NCI-H748 (cell line): ENCODE data around the gene KBTBD8.

Experiments used
- DNase-seq: peaks from one replicate; lab custom pipeline; 2025; ENCODE audit not compliant: unreplicated experiment; lab: John Stamatoyannopoulos, UW

Gene KBTBD8

DNA sequence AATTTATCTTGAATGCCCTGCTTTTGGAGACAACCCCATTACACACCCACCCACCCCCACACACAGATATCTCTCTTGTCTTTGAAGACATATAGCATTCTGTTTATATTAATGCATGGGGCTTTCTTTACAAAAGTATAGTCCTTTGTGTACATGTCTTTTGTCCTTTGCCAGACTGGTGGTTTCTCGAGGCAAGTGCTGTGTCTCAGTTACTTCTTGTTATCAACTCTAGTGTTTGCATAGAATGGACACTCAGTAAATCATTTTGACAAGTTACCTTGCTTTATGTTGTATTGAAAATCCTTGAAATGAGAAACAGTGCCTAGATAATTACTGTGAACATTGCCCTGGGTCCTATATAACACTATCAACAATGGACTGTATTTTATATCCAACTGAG, 33.9 kb downstream of the KBTBD8 start:
- DNase-seq: peak; percentile 42

DNA sequence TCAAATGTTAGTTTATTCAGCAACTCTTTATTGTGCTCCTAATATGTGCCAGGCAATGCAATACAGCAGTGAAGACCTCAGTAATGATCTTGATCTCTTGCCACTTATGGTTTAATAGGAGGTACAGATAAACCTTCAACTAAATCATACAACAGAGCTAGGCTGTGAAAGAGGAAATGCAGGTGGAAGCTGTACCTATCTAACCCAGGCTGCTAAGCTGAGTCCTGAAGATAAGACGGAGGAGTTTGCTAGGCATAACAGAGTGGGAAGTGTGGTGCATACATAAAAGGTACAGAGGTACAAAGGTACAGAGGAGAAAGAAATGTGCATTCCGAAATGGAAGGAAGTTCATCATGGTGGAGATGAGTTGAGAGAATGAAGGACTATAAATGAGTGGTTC, 35.0 kb downstream of the KBTBD8 start:
- no peak for DNase-seq

DNA sequence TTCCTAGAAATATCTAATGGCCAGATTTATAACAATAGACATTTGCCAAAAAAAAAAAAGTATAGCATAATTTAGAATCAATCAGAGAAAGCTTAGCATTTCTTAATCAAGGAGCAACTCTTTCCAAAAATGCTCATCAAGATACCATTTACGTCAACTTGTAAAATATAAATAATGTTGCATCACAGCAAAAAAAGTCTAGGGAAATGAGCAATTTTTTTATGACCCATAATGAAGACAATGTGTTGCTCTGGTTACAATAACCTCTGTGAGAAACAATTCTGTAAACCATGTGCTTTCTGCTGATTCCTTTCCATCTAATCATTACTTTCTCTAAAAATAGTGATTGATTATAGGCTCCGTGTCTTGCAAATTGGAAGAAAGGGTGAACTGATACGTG, 36.3 kb downstream of the KBTBD8 start:
- DNase-seq: no peak

DNA sequence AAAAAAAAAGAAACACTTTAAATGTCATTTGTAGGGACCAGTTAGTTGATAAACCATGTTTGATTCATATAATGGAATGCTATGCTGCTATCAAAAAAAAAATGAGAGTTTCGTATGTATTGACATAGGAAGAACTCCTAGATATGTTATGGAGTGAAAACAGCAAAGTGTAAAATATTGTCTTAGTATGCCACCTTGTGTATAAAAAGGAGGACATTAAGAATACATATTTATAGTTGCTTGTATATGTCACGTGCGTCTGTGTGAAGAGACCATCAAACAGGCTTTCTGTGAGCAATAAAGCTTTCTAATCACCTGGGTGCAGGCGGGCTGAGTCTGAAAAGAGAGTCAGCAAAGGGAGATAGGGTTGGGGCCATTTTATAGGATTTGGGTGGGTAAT, 39.5 kb downstream of the KBTBD8 start:
- no peak for DNase-seq

DNA sequence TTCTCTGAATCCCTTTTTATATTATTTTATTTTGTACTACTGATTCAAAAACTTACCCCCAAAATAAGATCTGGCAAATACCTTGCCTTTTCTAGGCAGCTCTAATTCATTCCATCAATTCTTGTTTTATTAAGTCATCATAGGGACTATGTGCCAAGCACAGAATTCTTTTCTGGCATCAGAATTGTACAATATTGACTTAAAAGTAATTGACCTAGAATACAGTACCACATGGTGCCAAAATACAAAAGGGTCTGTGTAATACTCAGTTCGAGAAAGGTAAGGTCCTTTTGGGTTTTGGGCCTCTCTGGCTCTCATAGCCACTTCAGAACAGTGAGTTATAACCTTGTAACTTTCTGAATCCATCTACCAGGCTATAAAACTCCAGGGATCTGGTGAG, 46.2 kb downstream of the KBTBD8 start:
- no peak for DNase-seq

DNA sequence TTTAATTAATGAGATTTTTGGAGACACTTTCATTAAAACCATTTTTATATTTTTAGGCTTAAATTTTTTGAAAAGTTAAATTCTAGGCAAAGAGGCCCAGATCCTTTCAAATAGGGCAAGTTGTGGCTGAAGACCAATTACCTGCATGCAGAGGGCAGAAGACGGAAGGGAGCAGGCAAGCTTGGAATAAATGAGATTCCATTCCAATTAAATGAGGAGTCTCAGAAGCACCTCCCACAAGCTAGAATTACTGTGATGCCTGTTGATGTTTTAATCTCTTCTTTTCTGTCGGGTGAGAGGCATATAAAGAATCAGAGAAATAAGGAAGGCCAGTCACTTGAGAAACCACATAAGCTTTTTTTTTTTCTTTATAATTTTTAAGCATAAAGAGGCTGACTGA, 46.8 kb downstream of the KBTBD8 start:
- DNase-seq: no peak

DNA sequence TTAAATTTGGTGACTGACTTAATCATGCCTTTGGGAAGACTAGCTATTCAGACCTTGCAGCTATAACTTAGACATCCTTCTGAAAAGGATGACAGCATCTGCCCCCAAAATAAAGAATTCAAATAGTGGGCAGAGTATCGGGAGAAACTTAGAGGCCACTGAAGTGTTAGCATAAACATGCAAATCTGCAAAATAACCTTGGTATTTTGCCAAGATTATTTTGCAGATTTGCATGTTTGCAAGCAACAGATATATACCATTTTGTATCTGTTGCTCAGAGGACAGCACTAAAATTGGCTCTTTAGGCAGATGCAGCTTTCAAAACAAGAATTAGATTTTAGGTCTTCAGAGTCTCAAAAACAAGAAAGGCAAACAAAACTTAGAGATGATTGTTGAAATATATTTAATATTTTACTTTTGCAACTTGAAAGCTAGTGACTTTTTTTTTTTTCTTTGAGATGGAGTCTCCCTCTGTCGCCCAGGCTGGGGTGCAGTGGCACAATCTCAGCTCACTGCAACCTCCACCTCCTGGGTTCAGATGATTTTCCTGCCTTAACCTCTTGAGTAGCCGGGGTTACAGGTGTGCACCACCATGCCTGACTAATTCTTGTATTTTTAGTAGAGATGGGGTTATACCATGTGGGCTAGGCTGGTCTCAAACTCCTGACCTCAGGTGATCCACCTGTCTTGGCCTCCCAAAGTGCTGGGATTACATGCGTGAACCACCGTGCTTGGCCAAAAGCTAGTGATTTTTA, 47.8 kb downstream of the KBTBD8 start:
- DNase-seq: no peak

DNA sequence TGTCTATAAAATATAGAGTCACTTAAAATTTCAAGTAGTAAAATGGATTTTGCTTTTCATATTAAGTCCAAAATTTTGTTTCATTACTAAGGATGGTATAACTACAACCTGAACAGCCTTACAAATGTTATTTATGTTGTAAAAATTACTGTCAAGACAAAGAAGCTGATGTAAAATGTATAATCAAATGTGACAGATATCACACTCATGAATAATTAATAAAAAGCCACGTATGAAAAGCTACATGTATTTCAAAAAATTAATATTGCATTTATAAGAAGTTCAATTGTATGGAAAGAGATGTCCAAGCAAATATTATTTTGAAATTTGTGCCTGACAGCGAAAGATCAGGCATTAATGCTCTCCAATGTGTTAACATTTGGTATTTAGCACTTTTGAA, 48.9 kb downstream of the KBTBD8 start:
- no peak for DNase-seq

DNA sequence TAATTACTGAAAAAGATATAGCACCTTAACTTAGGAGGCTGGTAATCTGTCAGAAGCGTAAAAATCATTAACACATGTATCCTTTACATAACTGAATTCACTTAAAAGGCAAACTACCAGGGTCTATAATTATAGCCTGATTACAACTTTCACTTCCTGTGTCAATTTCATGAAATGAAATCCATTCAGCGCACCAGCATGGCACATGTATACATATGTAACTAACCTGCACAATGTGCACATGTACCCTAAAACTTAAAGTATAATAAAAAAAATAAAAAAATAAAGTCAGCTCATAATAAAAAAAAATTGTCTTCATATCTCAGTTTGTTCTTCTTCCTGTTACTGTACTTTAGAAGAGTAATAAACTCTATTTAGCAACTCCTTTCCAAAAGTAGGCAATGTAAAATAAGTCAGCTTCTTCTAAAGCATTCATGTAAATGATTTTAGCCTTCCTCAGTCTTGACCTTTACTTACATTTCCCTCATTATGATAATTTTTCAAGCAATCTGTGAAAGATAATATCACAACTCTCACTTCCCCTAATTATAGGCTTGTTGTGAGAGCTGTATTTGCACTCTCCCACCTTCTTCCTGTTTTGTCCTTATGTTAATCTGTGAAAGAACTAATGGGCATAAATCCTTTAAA, 50.1 kb downstream of the KBTBD8 start:
- DNase-seq: peak; percentile 54

DNA sequence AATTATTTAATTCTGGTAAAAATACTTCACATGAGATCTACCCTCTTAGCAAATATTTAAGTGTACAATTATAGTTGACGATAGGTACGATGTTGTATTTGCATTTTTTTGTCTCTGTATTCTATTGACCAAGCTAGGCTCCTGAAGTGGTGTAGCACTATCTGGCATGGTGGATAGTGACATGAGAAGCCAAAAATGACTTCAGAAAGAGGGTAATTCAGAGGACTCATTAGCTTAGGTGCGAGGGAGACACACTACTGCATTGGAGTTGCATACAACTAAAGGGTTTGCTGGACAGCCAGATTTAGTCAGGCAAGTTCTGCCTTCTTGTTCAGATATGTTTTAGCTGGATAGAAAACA, 50.6 kb downstream of the KBTBD8 start:
- peak; percentile 38 for DNase-seq

DNA sequence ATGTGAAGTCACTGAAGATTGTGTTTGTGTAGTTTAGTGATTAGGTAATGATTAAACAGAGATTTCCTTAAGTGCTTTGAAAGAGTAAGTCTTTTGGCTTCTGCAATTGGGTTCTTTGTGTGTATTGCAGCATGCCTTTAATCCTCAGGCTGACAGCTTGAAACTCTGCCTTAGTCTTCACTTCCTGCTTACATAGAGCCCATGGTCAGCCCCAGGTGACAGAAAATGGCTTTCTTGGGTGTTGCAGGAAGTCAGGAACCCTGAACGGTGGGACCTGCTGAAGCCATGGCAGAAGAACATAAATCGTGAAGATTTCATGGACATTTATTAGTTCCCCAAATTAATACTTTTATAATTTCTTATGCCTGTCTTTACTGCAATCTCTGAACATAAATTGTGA, 61.3 kb downstream of the KBTBD8 start:
- no peak for DNase-seq
